ENCODE data around the gene RGS11. TPM values are rescaled to one million over a fixed set of nuclear protein-coding genes. Genes with fewer than 3 reads are reported as not detected.

Gene RGS11
- total and polyA plus RNA-seq, 7 donors: 0.20 to 2.6 (median 0.92) TPM

DNA sequence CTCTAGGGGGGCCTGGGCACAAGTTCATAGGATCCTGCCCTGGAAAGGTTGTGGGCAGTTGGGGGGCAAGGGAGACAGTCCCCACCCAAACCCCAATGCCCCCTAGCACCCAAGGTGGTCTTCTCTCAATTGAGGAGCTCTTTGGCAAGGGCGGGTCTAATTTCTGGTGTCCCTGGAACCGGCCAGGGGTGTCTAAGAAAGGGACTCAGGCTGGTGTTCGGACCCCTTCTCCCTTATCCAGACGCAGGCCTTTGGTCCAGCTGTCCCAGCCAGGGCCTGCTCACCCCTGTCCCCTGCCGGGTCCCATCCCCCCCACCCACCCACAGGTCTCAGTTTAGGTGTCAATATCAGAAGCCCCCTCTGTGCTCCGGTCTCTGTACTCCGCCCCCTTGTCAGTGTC is 3.8 kb upstream of the RGS11 start:
- peaks cover 0 to 41% (median 23%) of the 10 kb centered on the region in 3 donors for H3K27me3 ChIP-seq (ENCODE audit: insufficient read depth in 3 of 3, low read length in 2 of 3)
- intact Hi-C loops (cut with DNase I): no loop called here
- peaks cover 10% of the 10 kb centered on the region for H3K4me1 ChIP-seq
- no peak overlapping the region for H3K4me3 ChIP-seq
- 74 to 93% (median 77%) methylated on average over 6 to 7 of the region's 7 CpGs for WGBS, 3 donors
- no peaks in the 10 kb centered on the region for H3K9me3 ChIP-seq
- H3K27ac ChIP-seq: no peak overlapping the region
- TF ChIP-seq, protein P1, sequence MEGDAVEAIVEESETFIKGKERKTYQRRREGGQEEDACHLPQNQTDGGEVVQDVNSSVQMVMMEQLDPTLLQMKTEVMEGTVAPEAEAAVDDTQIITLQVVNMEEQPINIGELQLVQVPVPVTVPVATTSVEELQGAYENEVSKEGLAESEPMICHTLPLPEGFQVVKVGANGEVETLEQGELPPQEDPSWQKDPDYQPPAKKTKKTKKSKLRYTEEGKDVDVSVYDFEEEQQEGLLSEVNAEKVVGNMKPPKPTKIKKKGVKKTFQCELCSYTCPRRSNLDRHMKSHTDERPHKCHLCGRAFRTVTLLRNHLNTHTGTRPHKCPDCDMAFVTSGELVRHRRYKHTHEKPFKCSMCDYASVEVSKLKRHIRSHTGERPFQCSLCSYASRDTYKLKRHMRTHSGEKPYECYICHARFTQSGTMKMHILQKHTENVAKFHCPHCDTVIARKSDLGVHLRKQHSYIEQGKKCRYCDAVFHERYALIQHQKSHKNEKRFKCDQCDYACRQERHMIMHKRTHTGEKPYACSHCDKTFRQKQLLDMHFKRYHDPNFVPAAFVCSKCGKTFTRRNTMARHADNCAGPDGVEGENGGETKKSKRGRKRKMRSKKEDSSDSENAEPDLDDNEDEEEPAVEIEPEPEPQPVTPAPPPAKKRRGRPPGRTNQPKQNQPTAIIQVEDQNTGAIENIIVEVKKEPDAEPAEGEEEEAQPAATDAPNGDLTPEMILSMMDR (IDR thresholded peaks at IDR 0.05): no peak
- ATAC-seq (no peak), DNase-seq (no peak)
- H3K36me3 ChIP-seq (ENCODE audit: insufficient read depth in 1 of 2, low read depth in 1 of 2): no peaks in the 10 kb centered on the region

- TF ChIP-seq, protein P1 (IDR thresholded peaks at IDR 0.05): no peak
Measured at GRCh38 chr16:278863-279366, 3.2 kb upstream of the RGS11 start.

GRCh38 chr16:276426-277077 is 808 bp upstream of the RGS11 start:
- Histone ChIP-seq H3K4me3 (peak overlapping the region; percentile 66), H3K9me3 (no peaks in the 10 kb centered on the region), H3K36me3 (ENCODE audit: insufficient read depth in 1 of 2, low read depth in 1 of 2) (no peaks in the 10 kb centered on the region), H3K27me3 (ENCODE audit: insufficient read depth in 3 of 3, low read length in 2 of 3) (peaks cover 0 to 37% (median 31%) of the 10 kb centered on the region in 3 donors), H3K27ac (no peak overlapping the region), H3K4me1 (peaks cover 10% of the 10 kb centered on the region)
- intact Hi-C loops (cut with DNase I): no loop called here
- 68 to 74% (median 70%) methylated on average over 18 to 20 of the region's 20 CpGs for WGBS, 3 donors
- ATAC-seq (peak; percentile 17 to 62 (median 46)), DNase-seq (no peak)
- TF ChIP-seq, protein P1 (IDR thresholded peaks at IDR 0.05): no peak

More at GRCh38 chr16:278863-279366, 3.2 kb upstream of the RGS11 start:
- Histone ChIP-seq H3K27me3 (ENCODE audit: insufficient read depth in 3 of 3, low read length in 2 of 3) (peaks cover 0 to 47% (median 25%) of the 10 kb centered on the region in 3 donors), H3K4me1 (peaks cover 10% of the 10 kb centered on the region), H3K36me3 (ENCODE audit: insufficient read depth in 1 of 2, low read depth in 1 of 2) (no peaks in the 10 kb centered on the region), H3K4me3 (no peak overlapping the region), H3K27ac (no peak overlapping the region), H3K9me3 (no peaks in the 10 kb centered on the region)
- ATAC-seq (peak in 2 of 4 donors; percentile 19 to 21), DNase-seq (no peak)
- intact Hi-C loops (cut with DNase I): no loop called here
- 55 to 63% (median 62%) methylated on average over 6 of the region's 6 CpGs for WGBS, 3 donors

GRCh38 chr16:275041-275641 is 603 bp downstream of the RGS11 start:
- intact Hi-C loops (cut with DNase I): no loop called here
- Histone ChIP-seq H3K27me3 (ENCODE audit: insufficient read depth in 3 of 3, low read length in 2 of 3) (peaks cover 0 to 26% (median 25%) of the 10 kb centered on the region in 3 donors), H3K36me3 (ENCODE audit: insufficient read depth in 1 of 2, low read depth in 1 of 2) (no peaks in the 10 kb centered on the region), H3K4me1 (peaks cover 5% of the 10 kb centered on the region), H3K27ac (no peak overlapping the region), H3K9me3 (no peaks in the 10 kb centered on the region), H3K4me3 (peak overlapping the region; percentile 66)
- DNase-seq: no peak
- TF ChIP-seq, protein P1 (IDR thresholded peaks at IDR 0.05): no peak
- WGBS, 3 donors: 3 to 4% (median 3%) methylated on average over 20 to 58 of the region's 58 CpGs
- ATAC-seq: peak; percentile 10 to 32 (median 12)
